Measurements from ENCODE around the gene FCRL4.

GRCh38 chr1:157600236-157600635 lies 2.4 kb upstream of the FCRL4 start:
- TF ChIP-seq CTCF (conservative IDR thresholded peaks at IDR 0.05; ENCODE audit: low read depth, low read length) (no peak), BHLHE40 (IDR thresholded peaks at IDR 0.05; ENCODE audit: low read depth, low read length) (no peak), CEBPB (IDR thresholded peaks at IDR 0.05; ENCODE audit: low read depth, low read length) (no peak), POLR2A (IDR thresholded peaks at IDR 0.05; ENCODE audit: low read depth, low read length) (no peak), MXI1 (IDR thresholded peaks at IDR 0.05; ENCODE audit: borderline replicate concordance, low read depth, low read length) (no peak), CHD1 (IDR thresholded peaks at IDR 0.05; ENCODE audit: low read depth, low read length) (no peak), RCOR1 (IDR thresholded peaks at IDR 0.05; ENCODE audit: insufficient replicate concordance, low read length) (no peak), RAD21 (IDR thresholded peaks at IDR 0.05; ENCODE audit: low read length) (no peak), MAZ (IDR thresholded peaks at IDR 0.05; ENCODE audit: borderline replicate concordance, low read depth, low read length) (no peak), USF2 (IDR thresholded peaks at IDR 0.05; ENCODE audit: low read depth, low read length) (no peak), ELK1 (IDR thresholded peaks at IDR 0.05; ENCODE audit: borderline replicate concordance, low read depth, low read length) (no peak), SMC3 (IDR thresholded peaks at IDR 0.05; ENCODE audit: low read depth, low read length) (no peak), MAFK (IDR thresholded peaks at IDR 0.05; ENCODE audit: low read depth, low read length) (no peak), RFX5 (IDR thresholded peaks at IDR 0.05; ENCODE audit: low read depth, low read length) (no peak)

Data from IMR-90 (cell line).